Endodermal cell (in vitro differentiated cells): Measurements from ENCODE around the gene HYLS1. TPM values are rescaled to one million over a fixed set of nuclear protein-coding genes. Genes with fewer than 3 reads are reported as not detected.
A peak's percentile ranks its signal among the peaks of the same experiment; 100 is the strongest.

Experiments
- DNase-seq: peaks from one replicate; pipeline ENCODE4 v3.0.0-alpha.2; 2017
- H3K27ac ChIP-seq: 2 replicates; pipeline ENCODE4 v1.5.1; 2013; ENCODE audit warnings: mild to moderate bottlenecking, low read depth, low read length, moderate library complexity
- H3K27me3 ChIP-seq: 2 replicates; pipeline ENCODE4 v1.6.1; 2013; ENCODE audit warnings: mild to moderate bottlenecking, low read length, moderate library complexity; ENCODE audit not compliant: insufficient read depth, control insufficient read depth, poor library complexity, severe bottlenecking
- H3K36me3 ChIP-seq: 2 replicates; pipeline ENCODE4 v1.7.0; 2013; ENCODE audit warnings: mild to moderate bottlenecking, low read length, moderate library complexity; ENCODE audit not compliant: control insufficient read depth, insufficient read depth
- H3K4me1 ChIP-seq: one replicate; pipeline ENCODE4 v1.7.0; 2013; ENCODE audit warnings: low read length; ENCODE audit not compliant: control insufficient read depth, insufficient read depth
- H3K4me3 ChIP-seq: 2 replicates; pipeline ENCODE4 v1.5.1; 2013; ENCODE audit warnings: mild to moderate bottlenecking, low read length, moderate library complexity
- H3K9ac ChIP-seq: 2 replicates; pipeline ENCODE4 v1.6.1; 2013; ENCODE audit warnings: mild to moderate bottlenecking, low read length, moderate library complexity; ENCODE audit not compliant: poor library complexity, severe bottlenecking; ENCODE audit errors: extremely low read depth
- H3K9me3 ChIP-seq: 2 replicates; pipeline ENCODE4 v1.6.1; 2013; ENCODE audit warnings: mild to moderate bottlenecking, low read length, moderate library complexity; ENCODE audit not compliant: control insufficient read depth
- H3K27ac Mint-ChIP-seq: 2 replicates; pipeline ENCODE4 v1.8.0; 2020; ENCODE audit warnings: mixed read lengths
- H3K27me3 Mint-ChIP-seq: 2 replicates; pipeline ENCODE4 v1.8.0; 2021; ENCODE audit warnings: mild to moderate bottlenecking, mixed read lengths; ENCODE audit not compliant: insufficient read depth
- H3K36me3 Mint-ChIP-seq: 2 replicates; pipeline ENCODE4 v1.8.0; 2020; ENCODE audit warnings: low read depth, mixed read lengths
- H3K4me1 Mint-ChIP-seq: 2 replicates; pipeline ENCODE4 v1.8.0; 2020; ENCODE audit warnings: mixed read lengths
- H3K4me3 Mint-ChIP-seq: 2 replicates; pipeline ENCODE4 v1.8.0; 2020; ENCODE audit warnings: mild to moderate bottlenecking, moderate library complexity, mixed read lengths
- H3K9me3 Mint-ChIP-seq: 2 replicates; pipeline ENCODE4 v1.8.0; 2020; ENCODE audit warnings: mild to moderate bottlenecking, mixed read lengths
- CTCF ChIP-seq: fragments of 200-600 bp; sonication (generic); conservative IDR thresholded peaks from 2 replicates; pipeline ENCODE4 v1.5.0; 2021; ENCODE audit warnings: antibody characterized with exemption, mild to moderate bottlenecking
- WGBS, 2 experiments: methylation state at CpG; one replicate each; pipeline versions ENCODE4 v1.1.5 to v1.1.7; 2013; ENCODE audit warnings: missing lambda C conversion rate in 2 of 2, mixed read lengths in 1 of 2; ENCODE audit not compliant: insufficient coverage in 1 of 2, insufficient read length in 1 of 2; 5-methylcytosine and 5-hydroxymethylcytosine counted together
- total RNA-seq, 2 donors: library from RNA; stranded (reverse); fragmentation: NEBNext Ultra II Directional in 1 of 2; extraction: Animal tissue kit (Norgen Biotek cat#: 25700) in 1 of 2; gene quantifications; 2 replicates in 1 of 2; 3 replicates in 1 of 2; pipeline ENCODE4 v1.2.1, GENCODE V29; 2021

HYLS1 gene
- total RNA-seq, 2 donors from 2014 or later = 6.6 to 7.7 TPM

- peak overlapping the region; percentile 6 for H3K27ac ChIP-seq
- Mint-ChIP-seq H3K4me1 (peaks cover 29% of the 10 kb centered on the region), H3K9me3 (no peaks in the 10 kb centered on the region), H3K27me3 (no peaks in the 10 kb centered on the region), H3K27ac (no peak overlapping the region), H3K36me3 (no peaks in the 10 kb centered on the region), H3K4me3 (no peak overlapping the region)
- no peak for TF ChIP-seq CTCF
- no peaks in the 10 kb centered on the region for H3K36me3 ChIP-seq
- H3K4me1 ChIP-seq = peaks cover 6% of the 10 kb centered on the region
- peaks cover 7% of the 10 kb centered on the region for H3K27me3 ChIP-seq
- WGBS, 2 experiments = 73 to 74% methylated on average over 2 to 4 of the region's 4 CpGs
- H3K9ac ChIP-seq = no peak overlapping the region
- no peaks in the 10 kb centered on the region for H3K9me3 ChIP-seq
- H3K4me3 ChIP-seq = no peak overlapping the region
- peak; percentile 91 for DNase-seq
Observed at GRCh38 chr11:125939081-125939521, 51.6 kb downstream of the HYLS1 start.

- Histone ChIP-seq H3K27me3 (peaks cover 8% of the 10 kb centered on the region), H3K4me3 (no peak overlapping the region), H3K9me3 (no peaks in the 10 kb centered on the region), H3K27ac (no peak overlapping the region), H3K36me3 (no peaks in the 10 kb centered on the region), H3K4me1 (peaks cover 6% of the 10 kb centered on the region), H3K9ac (no peak overlapping the region)
- H3K4me3 Mint-ChIP-seq = no peak overlapping the region
- H3K36me3 Mint-ChIP-seq = no peaks in the 10 kb centered on the region
- H3K4me1 Mint-ChIP-seq = peaks cover 30% of the 10 kb centered on the region
- no peaks in the 10 kb centered on the region for H3K27me3 Mint-ChIP-seq
- no peak for TF ChIP-seq CTCF
- no peaks in the 10 kb centered on the region for H3K9me3 Mint-ChIP-seq
- WGBS, 2 experiments = 91 to 93% methylated on average over 3 to 4 of the region's 4 CpGs
- DNase-seq = no peak
- no peak overlapping the region for H3K27ac Mint-ChIP-seq
Observed at GRCh38 chr11:125940145-125940544, 52.7 kb downstream of the HYLS1 start.

GRCh38 chr11:125941267-125941618 lies 53.8 kb downstream of the HYLS1 start:
- H3K4me1 Mint-ChIP-seq = peaks cover 32% of the 10 kb centered on the region
- Histone ChIP-seq H3K27me3 (peaks cover 8% of the 10 kb centered on the region), H3K4me1 (peaks cover 6% of the 10 kb centered on the region), H3K9me3 (no peaks in the 10 kb centered on the region), H3K27ac (no peak overlapping the region), H3K9ac (no peak overlapping the region), H3K4me3 (no peak overlapping the region), H3K36me3 (no peaks in the 10 kb centered on the region)
- no peak overlapping the region for H3K4me3 Mint-ChIP-seq
- peak overlapping the region; percentile 64 for H3K27ac Mint-ChIP-seq
- H3K36me3 Mint-ChIP-seq = no peaks in the 10 kb centered on the region
- TF ChIP-seq CTCF = no peak
- 93 to 100% methylated on average over 3 to 4 of the region's 4 CpGs for WGBS, 2 experiments
- no peaks in the 10 kb centered on the region for H3K9me3 Mint-ChIP-seq
- no peaks in the 10 kb centered on the region for H3K27me3 Mint-ChIP-seq
- no peak for DNase-seq
